22Rv1 (cell line): ENCODE data around the gene HSD17B11.

Experiments
- H3K27ac ChIP-seq: fragments of 450-650 bp; 2 replicates; pipeline ENCODE4 v1.5.1; 2017
- CTCF ChIP-seq: fragments of 450-650 bp; IDR thresholded peaks from 2 replicates; pipeline ENCODE4 v1.5.1; 2017; ENCODE audit warnings: mild to moderate bottlenecking
- ZFX ChIP-seq: fragments of 450-650 bp; IDR thresholded peaks from 2 replicates; pipeline ENCODE4 v1.6.1; 2017; ENCODE audit warnings: antibody characterized with exemption, borderline replicate concordance

The HSD17B11 gene

DNA sequence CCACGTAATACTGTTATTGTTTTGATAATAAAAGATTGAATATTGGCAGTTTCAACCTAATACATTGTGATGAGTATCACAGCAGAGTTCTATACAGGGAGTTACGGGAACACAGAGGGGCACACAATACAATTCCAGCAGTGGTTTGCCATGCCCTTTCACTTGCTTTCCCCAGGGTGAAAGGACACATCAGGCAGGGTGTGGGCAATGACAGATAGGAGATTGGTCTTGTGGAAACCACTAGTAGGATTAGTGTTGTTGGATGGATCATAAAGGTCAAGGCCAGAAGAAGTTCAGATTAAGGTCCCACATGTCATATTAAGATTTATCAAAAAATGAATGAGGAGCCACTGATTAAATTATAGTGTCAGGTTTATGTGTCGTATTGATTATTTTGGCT, 8.1 kb downstream of the HSD17B11 start:
- TF ChIP-seq CTCF, result no peak
- no peak for TF ChIP-seq ZFX
- H3K27ac ChIP-seq, result no peak overlapping the region

- TF ChIP-seq CTCF, result no peak
- TF ChIP-seq ZFX, result no peak
- no peak overlapping the region for H3K27ac ChIP-seq
Measured at GRCh38 chr4:87382116-87382515, 8.9 kb downstream of the HSD17B11 start.

- TF ChIP-seq CTCF, result no peak
- no peak for TF ChIP-seq ZFX
- H3K27ac ChIP-seq, result no peak overlapping the region
Measured at GRCh38 chr4:87377816-87378215, 13.2 kb downstream of the HSD17B11 start.

- peak overlapping the region; percentile 18 for H3K27ac ChIP-seq
- TF ChIP-seq ZFX (no peak), CTCF (peak; percentile 87)
Measured at GRCh38 chr4:87375719-87376291, 15.2 kb downstream of the HSD17B11 start.

DNA sequence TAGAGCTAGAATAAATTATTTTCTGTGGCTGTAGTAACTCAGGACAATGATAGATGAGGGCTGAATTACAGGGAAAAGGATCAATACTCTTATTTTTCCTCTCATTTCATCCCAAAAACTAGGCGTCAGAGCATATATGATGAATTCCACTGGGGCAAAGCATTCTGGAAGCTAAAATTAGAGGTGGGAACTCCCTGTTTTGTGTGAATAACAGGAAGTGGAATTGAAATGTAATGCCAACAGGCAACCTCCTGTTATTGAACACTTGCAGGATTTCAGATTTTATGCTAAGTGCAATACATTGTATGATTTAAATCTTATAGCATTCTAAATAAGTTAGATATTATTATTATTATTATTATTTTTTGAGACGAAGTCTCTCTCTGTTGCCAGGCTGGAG, 20.9 kb downstream of the HSD17B11 start:
- H3K27ac ChIP-seq, result no peak overlapping the region
- TF ChIP-seq CTCF (no peak), ZFX (no peak)

DNA sequence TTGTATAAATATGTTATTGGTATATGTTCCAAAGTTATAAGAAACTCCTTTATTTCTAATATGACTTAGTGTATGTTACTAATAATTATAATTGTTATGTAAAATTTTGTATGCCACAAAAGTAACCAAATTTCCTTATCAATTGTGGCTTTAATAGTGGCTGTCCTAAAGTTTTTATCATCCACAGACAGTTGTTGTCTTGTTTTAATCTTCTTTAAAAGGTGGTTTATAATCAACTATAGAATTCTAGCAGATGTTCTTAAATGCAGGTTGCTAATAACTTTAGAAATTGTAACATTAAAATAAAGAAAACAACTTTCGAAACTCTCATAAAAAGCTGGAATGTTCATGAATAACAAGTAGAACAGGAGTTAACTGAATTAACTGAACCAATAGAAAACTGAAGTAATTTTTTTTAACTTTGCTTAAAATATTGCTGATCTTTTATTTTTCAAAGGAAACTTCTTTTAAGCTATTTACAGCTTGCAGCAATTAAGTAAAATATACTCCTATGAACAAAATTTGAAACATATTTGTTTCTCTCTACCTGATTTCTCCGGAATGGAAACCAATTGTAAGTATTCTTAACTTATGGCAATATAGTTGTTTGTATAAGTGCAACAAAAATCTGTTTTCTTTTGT, 24.3 kb downstream of the HSD17B11 start:
- no peak overlapping the region for H3K27ac ChIP-seq
- no peak for TF ChIP-seq CTCF
- TF ChIP-seq ZFX, result no peak

- no peak for TF ChIP-seq ZFX
- no peak for TF ChIP-seq CTCF
- H3K27ac ChIP-seq, result no peak overlapping the region
Measured at GRCh38 chr4:87365348-87365747, 25.6 kb downstream of the HSD17B11 start.
